Testis (tissue), 2 donors: ENCODE results near the gene ST3GAL6.

Experiments
- POLR2A ChIP-seq: fragments of 450-650 bp; IDR thresholded peaks from one replicate; pipeline ENCODE4 v1.6.1; 2017; ENCODE audit warnings: antibody characterized with exemption, mild to moderate bottlenecking, moderate library complexity
- TF ChIP-seq, protein P1 (sequence below), 3 experiments: fragments of 450-650 bp in 2 of 3; fragments of 200-600 bp in 1 of 3; sonication (generic) in 1 of 3; IDR thresholded peaks; one replicate each; pipeline ENCODE4 v1.5.1; 2016 to 2019; ENCODE audit warnings: antibody characterized with exemption in 3 of 3, mild to moderate bottlenecking in 2 of 3, moderate library complexity in 1 of 3

DNA sequence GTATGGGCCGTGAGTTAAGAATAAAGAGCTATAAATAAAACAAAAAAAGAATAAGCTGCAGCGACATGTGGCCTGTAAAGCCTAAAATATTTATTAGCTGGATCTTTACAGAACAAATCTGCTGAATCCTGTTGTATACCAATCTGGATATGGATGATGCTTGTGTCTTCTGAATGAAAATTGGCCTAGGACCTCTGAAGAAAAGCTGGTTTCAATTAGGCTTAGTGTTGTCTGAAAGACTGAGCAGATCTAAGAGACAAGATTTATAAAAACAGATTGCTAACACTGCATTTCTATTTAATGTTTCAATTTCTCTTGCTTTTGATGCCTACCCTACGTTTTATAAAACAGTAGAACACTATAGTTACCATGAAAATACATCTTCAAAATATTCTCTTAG lies 57.9 kb downstream of the ST3GAL6 start:
- TF ChIP-seq, protein P1, sequence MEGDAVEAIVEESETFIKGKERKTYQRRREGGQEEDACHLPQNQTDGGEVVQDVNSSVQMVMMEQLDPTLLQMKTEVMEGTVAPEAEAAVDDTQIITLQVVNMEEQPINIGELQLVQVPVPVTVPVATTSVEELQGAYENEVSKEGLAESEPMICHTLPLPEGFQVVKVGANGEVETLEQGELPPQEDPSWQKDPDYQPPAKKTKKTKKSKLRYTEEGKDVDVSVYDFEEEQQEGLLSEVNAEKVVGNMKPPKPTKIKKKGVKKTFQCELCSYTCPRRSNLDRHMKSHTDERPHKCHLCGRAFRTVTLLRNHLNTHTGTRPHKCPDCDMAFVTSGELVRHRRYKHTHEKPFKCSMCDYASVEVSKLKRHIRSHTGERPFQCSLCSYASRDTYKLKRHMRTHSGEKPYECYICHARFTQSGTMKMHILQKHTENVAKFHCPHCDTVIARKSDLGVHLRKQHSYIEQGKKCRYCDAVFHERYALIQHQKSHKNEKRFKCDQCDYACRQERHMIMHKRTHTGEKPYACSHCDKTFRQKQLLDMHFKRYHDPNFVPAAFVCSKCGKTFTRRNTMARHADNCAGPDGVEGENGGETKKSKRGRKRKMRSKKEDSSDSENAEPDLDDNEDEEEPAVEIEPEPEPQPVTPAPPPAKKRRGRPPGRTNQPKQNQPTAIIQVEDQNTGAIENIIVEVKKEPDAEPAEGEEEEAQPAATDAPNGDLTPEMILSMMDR (IDR thresholded peaks at IDR 0.05) = no peak
- no peak for TF ChIP-seq POLR2A
